Measurements from ENCODE around the gene CTIF.

The CTIF gene

GRCh38 chr18:48846423-48846932 is 307.6 kb downstream of the CTIF start:
- DNase-seq (ENCODE audit: low read depth), result no peak
- no peak overlapping the region for H3K4me3 ChIP-seq (ENCODE audit: low read depth, low read length)
- no peak for TF ChIP-seq CTCF (IDR thresholded peaks at IDR 0.05; ENCODE audit: control insufficient read depth, extremely low read depth, insufficient read depth)

- H3K4me3 ChIP-seq (ENCODE audit: low read depth, low read length), result no peak overlapping the region
- no peak for TF ChIP-seq CTCF (IDR thresholded peaks at IDR 0.05; ENCODE audit: control insufficient read depth, extremely low read depth, insufficient read depth)
- no peak for DNase-seq (ENCODE audit: low read depth)
Observed at GRCh38 chr18:48847807-48848486, 309.1 kb downstream of the CTIF start.

- no peak for DNase-seq (ENCODE audit: low read depth)
- no peak overlapping the region for H3K4me3 ChIP-seq (ENCODE audit: low read depth, low read length)
- TF ChIP-seq CTCF (IDR thresholded peaks at IDR 0.05; ENCODE audit: control insufficient read depth, extremely low read depth, insufficient read depth), result no peak
Observed at GRCh38 chr18:48848641-48849143, 309.9 kb downstream of the CTIF start.

GRCh38 chr18:48850822-48851598 is 312.2 kb downstream of the CTIF start:
- no peak overlapping the region for H3K4me3 ChIP-seq (ENCODE audit: low read depth, low read length)
- no peak for DNase-seq (ENCODE audit: low read depth)
- no peak for TF ChIP-seq CTCF (IDR thresholded peaks at IDR 0.05; ENCODE audit: control insufficient read depth, extremely low read depth, insufficient read depth)

- no peak for DNase-seq (ENCODE audit: low read depth)
- H3K4me3 ChIP-seq (ENCODE audit: low read depth, low read length), result no peak overlapping the region
- TF ChIP-seq CTCF (IDR thresholded peaks at IDR 0.05; ENCODE audit: control insufficient read depth, extremely low read depth, insufficient read depth), result no peak
Observed at GRCh38 chr18:48851599-48851960, 312.7 kb downstream of the CTIF start.

- DNase-seq (ENCODE audit: low read depth), result no peak
- TF ChIP-seq CTCF (IDR thresholded peaks at IDR 0.05; ENCODE audit: control insufficient read depth, extremely low read depth, insufficient read depth), result no peak
- H3K4me3 ChIP-seq (ENCODE audit: low read depth, low read length), result no peak overlapping the region
Observed at GRCh38 chr18:48852292-48852691, 313.5 kb downstream of the CTIF start.
